Chondrocyte (in vitro differentiated cells): ENCODE measurements around the gene SMCHD1. TPM values are rescaled to one million over a fixed set of nuclear protein-coding genes. Genes with fewer than 3 reads are reported as not detected.
"Not testable (repeated sequence)": the region's sequence is repeated elsewhere in the genome, so short reads cannot be mapped to it uniquely, and the experiment has no call there.

Experiments used
- DNase-seq: peaks from one replicate; pipeline ENCODE4 v3.0.0; 2021; ENCODE audit warnings: mixed read lengths, low spot score
- H3K27ac Mint-ChIP-seq: one replicate; pipeline ENCODE4 v1.8.0; 2021; ENCODE audit warnings: mild to moderate bottlenecking, moderate library complexity, mixed read lengths; ENCODE audit not compliant: unreplicated experiment
- H3K27me3 Mint-ChIP-seq: 2 replicates; pipeline ENCODE4 v1.8.0; 2021; ENCODE audit warnings: low read depth, mixed read lengths
- H3K36me3 Mint-ChIP-seq: 2 replicates; pipeline ENCODE4 v1.8.0; 2021; ENCODE audit warnings: low read depth, mixed read lengths
- H3K4me1 Mint-ChIP-seq: 2 replicates; pipeline ENCODE4 v1.8.0; 2021; ENCODE audit warnings: low read depth, mild to moderate bottlenecking, mixed read lengths
- H3K4me3 Mint-ChIP-seq: one replicate; pipeline ENCODE4 v1.8.0; 2021; ENCODE audit warnings: mild to moderate bottlenecking, moderate library complexity, mixed read lengths; ENCODE audit not compliant: unreplicated experiment
- H3K9me3 Mint-ChIP-seq: 2 replicates; pipeline ENCODE4 v1.8.0; 2021; ENCODE audit warnings: low read depth, mixed read lengths
- total RNA-seq: library from RNA; stranded (reverse); gene quantifications from 3 replicates; pipeline ENCODE4 v1.2.1, GENCODE V29; 2021
- TF ChIP-seq, protein P1 (sequence below): fragments of 200-600 bp; sonication (generic); IDR thresholded peaks from 2 replicates; pipeline ENCODE4 v1.5.0; 2021; ENCODE audit warnings: antibody characterized with exemption, mild to moderate bottlenecking, moderate library complexity

Gene SMCHD1
- total RNA-seq, 1 donor from 2014 or later: 27.3 TPM

DNA sequence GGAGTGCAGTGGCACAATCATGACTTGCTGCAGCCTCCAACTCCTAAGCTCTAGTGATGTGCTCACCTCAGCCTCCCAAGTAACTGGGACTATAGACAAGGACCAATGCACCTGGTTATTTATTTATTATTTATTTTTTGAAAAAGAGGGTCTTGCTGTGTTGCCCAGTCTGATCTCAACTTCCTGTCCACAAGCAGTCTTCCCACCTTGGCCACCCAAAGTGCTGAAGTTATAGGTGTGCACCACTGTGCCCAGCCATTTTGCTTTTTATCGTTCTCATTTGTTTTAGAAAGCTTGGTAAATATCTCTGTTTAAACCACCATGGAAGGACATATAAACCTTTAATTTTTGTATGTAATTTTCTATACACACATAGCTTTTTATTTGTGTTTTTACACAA, 74.2 kb downstream of the SMCHD1 start:
- peaks cover 9% of the 10 kb centered on the region for H3K4me1 Mint-ChIP-seq
- no peaks in the 10 kb centered on the region for H3K27me3 Mint-ChIP-seq
- H3K4me3 Mint-ChIP-seq: no peak overlapping the region
- TF ChIP-seq, protein P1, sequence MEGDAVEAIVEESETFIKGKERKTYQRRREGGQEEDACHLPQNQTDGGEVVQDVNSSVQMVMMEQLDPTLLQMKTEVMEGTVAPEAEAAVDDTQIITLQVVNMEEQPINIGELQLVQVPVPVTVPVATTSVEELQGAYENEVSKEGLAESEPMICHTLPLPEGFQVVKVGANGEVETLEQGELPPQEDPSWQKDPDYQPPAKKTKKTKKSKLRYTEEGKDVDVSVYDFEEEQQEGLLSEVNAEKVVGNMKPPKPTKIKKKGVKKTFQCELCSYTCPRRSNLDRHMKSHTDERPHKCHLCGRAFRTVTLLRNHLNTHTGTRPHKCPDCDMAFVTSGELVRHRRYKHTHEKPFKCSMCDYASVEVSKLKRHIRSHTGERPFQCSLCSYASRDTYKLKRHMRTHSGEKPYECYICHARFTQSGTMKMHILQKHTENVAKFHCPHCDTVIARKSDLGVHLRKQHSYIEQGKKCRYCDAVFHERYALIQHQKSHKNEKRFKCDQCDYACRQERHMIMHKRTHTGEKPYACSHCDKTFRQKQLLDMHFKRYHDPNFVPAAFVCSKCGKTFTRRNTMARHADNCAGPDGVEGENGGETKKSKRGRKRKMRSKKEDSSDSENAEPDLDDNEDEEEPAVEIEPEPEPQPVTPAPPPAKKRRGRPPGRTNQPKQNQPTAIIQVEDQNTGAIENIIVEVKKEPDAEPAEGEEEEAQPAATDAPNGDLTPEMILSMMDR: no peak
- H3K27ac Mint-ChIP-seq: no peak overlapping the region
- peaks cover 23% of the 10 kb centered on the region for H3K36me3 Mint-ChIP-seq
- no peak for DNase-seq
- H3K9me3 Mint-ChIP-seq: no peaks in the 10 kb centered on the region

DNA sequence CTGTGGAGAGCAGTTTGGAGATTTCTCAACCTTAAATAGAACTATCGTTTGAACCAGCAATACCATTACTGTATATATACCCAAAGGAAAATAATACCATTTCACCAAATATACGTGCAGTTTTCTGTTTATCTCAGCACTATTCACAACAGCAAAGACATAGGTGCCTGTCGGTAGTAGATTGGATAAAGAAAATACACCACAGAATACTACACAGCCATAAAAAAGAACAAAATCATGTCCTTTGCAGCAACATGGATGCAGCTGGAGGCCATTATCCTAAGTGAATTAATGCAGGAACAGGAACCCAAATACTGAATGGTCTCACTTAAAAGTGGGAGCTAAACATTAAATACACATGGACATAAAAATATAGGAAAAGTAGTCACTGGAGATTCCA, 81.3 kb downstream of the SMCHD1 start:
- H3K4me1 Mint-ChIP-seq: peaks cover 14% of the 10 kb centered on the region
- peaks cover 39% of the 10 kb centered on the region for H3K36me3 Mint-ChIP-seq
- TF ChIP-seq, protein P1: no peak
- H3K9me3 Mint-ChIP-seq: peaks cover 2% of the 10 kb centered on the region
- H3K27ac Mint-ChIP-seq: no peak overlapping the region
- no peak overlapping the region for H3K4me3 Mint-ChIP-seq
- DNase-seq: no peak
- H3K27me3 Mint-ChIP-seq: no peaks in the 10 kb centered on the region

DNA sequence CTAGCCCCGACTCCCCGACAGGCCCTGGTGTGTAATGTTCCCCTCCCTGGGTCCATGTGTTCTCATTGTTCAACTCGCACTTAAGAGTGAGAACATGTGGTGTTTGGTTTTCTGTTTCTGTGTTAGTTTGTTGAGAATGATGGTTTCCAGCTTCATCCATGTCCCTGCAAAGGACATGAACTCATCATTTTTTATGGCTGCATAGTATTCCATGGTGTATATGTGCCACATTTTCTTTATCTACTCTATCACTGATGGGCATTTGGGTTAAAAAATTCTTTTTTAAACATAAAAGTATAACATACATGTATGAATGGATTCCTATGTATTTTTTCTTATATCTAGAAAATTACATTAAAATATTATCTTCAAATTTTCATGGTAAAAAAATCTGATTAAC, 84.6 kb downstream of the SMCHD1 start:
- H3K9me3 Mint-ChIP-seq, H3K27me3 Mint-ChIP-seq, DNase-seq, H3K27ac Mint-ChIP-seq, H3K4me3 Mint-ChIP-seq: not testable (repeated sequence)
- H3K36me3 Mint-ChIP-seq: peaks cover 29% of the 10 kb centered on the region
- H3K4me1 Mint-ChIP-seq: peaks cover 20% of the 10 kb centered on the region

DNA sequence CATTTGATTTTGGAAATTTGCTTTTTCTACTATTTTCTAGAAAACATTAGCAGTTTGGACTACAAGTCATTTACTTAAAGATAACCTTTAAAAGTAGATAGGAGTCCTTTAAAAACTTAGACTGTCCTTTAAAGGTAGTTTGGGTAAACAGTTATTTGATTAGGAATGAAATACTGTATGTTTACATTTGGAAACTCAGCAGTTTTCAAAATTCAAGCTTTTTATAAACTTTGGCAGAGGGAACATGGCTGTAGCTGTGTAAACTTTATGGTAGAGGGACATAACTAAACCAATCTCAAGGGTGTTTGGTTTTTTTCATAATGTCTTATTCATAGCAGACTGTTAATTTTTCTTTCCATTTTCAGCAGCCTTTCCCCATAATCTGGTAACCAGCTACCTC, 90.7 kb downstream of the SMCHD1 start:
- DNase-seq: no peak
- Mint-ChIP-seq H3K27me3 (no peaks in the 10 kb centered on the region), H3K9me3 (no peaks in the 10 kb centered on the region), H3K27ac (no peak overlapping the region), H3K36me3 (peaks cover 16% of the 10 kb centered on the region), H3K4me3 (no peak overlapping the region), H3K4me1 (peaks cover 20% of the 10 kb centered on the region)
- TF ChIP-seq, protein P1: no peak

DNA sequence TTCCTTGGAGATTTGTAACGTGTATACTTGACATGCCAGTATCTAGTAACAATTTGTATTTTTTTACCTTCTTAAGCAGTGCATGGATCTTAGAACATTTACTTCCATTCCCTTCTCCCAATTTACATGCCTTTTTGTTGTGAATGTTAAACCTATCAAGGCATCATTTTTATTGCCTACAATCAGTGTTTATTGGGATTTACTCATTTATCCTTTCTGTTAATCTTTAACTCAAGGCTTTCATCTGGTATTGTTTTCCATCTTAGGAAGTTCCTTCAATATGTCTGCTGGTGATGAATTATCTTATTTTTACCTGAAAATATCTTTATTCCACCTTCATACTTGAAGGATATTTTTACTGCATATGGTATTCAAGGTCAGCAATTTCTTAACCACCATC, 102.8 kb downstream of the SMCHD1 start:
- TF ChIP-seq, protein P1: no peak
- Mint-ChIP-seq H3K36me3 (peaks cover 9% of the 10 kb centered on the region), H3K4me3 (no peak overlapping the region), H3K27me3 (no peaks in the 10 kb centered on the region), H3K9me3 (peaks cover 3% of the 10 kb centered on the region), H3K4me1 (peaks cover 7% of the 10 kb centered on the region), H3K27ac (no peak overlapping the region)
- no peak for DNase-seq

DNA sequence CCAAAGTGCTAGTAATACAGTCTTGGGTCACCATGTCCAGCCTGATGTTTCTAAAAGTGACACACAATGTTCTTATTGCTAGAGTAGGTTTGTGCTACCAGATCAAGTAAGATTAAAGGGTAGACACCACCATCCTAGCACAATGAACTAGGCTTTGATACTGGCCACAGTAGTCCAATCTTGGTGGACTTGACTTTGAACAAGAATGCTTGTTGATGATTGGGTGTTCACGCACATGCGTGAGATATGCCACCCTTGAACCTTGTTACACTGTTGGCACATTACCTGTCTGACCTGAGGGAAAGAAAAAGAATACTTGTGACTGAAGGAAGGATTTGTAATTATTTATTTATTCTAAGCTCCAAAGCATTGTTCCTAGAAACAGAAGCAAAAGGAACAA, 119.1 kb downstream of the SMCHD1 start:
- no peaks in the 10 kb centered on the region for H3K4me1 Mint-ChIP-seq
- no peaks in the 10 kb centered on the region for H3K9me3 Mint-ChIP-seq
- DNase-seq: no peak
- H3K4me3 Mint-ChIP-seq: no peak overlapping the region
- H3K36me3 Mint-ChIP-seq: peaks cover 27% of the 10 kb centered on the region
- TF ChIP-seq, protein P1: no peak
- no peak overlapping the region for H3K27ac Mint-ChIP-seq
- H3K27me3 Mint-ChIP-seq: no peaks in the 10 kb centered on the region
